HepG2 (cell line): Measurements from ENCODE around the gene PRR5L. TPM values are rescaled to one million over a fixed set of nuclear protein-coding genes. Genes with fewer than 3 reads are reported as not detected.

Experiments used
- ATAC-seq: fragments of 200-7000 bp; cut with Tn5 transposase; 3 replicates; pipeline ENCODE4 v1.9.1; 2020; ENCODE audit warnings: mild to moderate bottlenecking, moderate library complexity
- BruUV-seq: library from RNA; stranded (reverse); fragments of 400-500 nt; replicated peaks from 2 replicates; lab custom pipeline; 2021; lab: Mats Ljungman, UMichigan
- CTCF ChIA-PET: fragments of 300-600 bp; formaldehyde crosslinking; extraction: SDS; loops from one replicate; lab custom pipeline; 2021; ENCODE audit warnings: low total read pairs, inconsistent platforms, low intra/inter-chr PET ratio; lab: Yijun Ruan, JAX
- POLR2A ChIA-PET: fragments of 350-600 bp; sonication (Branson Sonifier 250); formaldehyde crosslinking; loops from one replicate; lab custom pipeline; 2020; ENCODE audit warnings: antibody characterized with exemption, inconsistent platforms; lab: Yijun Ruan, JAX
- DNase-seq: peaks from one replicate; pipeline ENCODE4 v3.0.0-alpha.2; 2015; ENCODE audit warnings: low spot score
- FAIRE-seq: peaks from 3 replicates; lab custom pipeline; 2011; peaks lifted over from hg19 to GRCh38; lab: Jason Lieb, UNC
- H2AFZ ChIP-seq: one replicate; pipeline ENCODE4 v1.6.1; 2011; ENCODE audit warnings: low read length, inconsistent platforms
- H3K27ac ChIP-seq: fragments of 300-600 bp; 3 replicates; pipeline ENCODE4 v1.8.0; 2011; ENCODE audit warnings: mixed run types, mild to moderate bottlenecking, mixed read lengths, low read length, inconsistent platforms; ENCODE audit not compliant: insufficient read depth; ENCODE audit errors: extremely low read length
- H3K27me3 ChIP-seq, 2 experiments: fragments of 200-600 bp in 1 of 2; 2 replicates in 1 of 2; 3 replicates in 1 of 2; pipeline versions ENCODE4 v1.6.0 to v1.8.0; 2011; ENCODE audit warnings: low read length in 2 of 2, mild to moderate bottlenecking in 2 of 2, moderate library complexity in 2 of 2, inconsistent platforms in 1 of 2; ENCODE audit not compliant: insufficient read depth in 2 of 2, control insufficient read depth in 1 of 2
- H3K36me3 ChIP-seq, 2 experiments: fragments of 200-600 bp in 1 of 2; replicated peaks in 1 of 2; 2 replicates in 1 of 2; 3 replicates in 1 of 2; pipeline versions ENCODE4 v1.5.1 to v1.8.0; 2011; ENCODE audit warnings: low read length in 2 of 2, inconsistent platforms in 1 of 2; ENCODE audit not compliant: insufficient read depth in 2 of 2, control insufficient read depth in 1 of 2
- H3K4me1 ChIP-seq: 2 replicates; pipeline ENCODE4 v1.5.1; 2012; ENCODE audit warnings: low read length, inconsistent platforms; ENCODE audit not compliant: insufficient read depth
- H3K4me2 ChIP-seq: 2 replicates; pipeline ENCODE4 v1.6.0; 2011; ENCODE audit warnings: low read depth, low read length, inconsistent platforms
- H3K4me3 ChIP-seq, 3 experiments: fragments of 200-600 bp in 1 of 3; sonication (generic), shearing (Covaris generic) in 1 of 3; replicated peaks in 1 of 3; 2 replicates each; pipeline ENCODE4 v1.5.1; 2011 to 2016; ENCODE audit warnings: low read length in 3 of 3, inconsistent platforms in 2 of 3, low read depth in 2 of 3, mild to moderate bottlenecking in 2 of 3, control low read depth in 1 of 3, mixed read lengths in 1 of 3; ENCODE audit not compliant: insufficient read depth in 1 of 3
- H3K79me2 ChIP-seq: one replicate; pipeline ENCODE4 v1.6.1; 2011; ENCODE audit warnings: low read length, inconsistent platforms; ENCODE audit not compliant: insufficient read depth
- H3K9ac ChIP-seq: 2 replicates; pipeline ENCODE4 v1.6.0; 2011; ENCODE audit warnings: mild to moderate bottlenecking, low read depth, low read length, inconsistent platforms; ENCODE audit not compliant: insufficient read depth
- H3K9me3 ChIP-seq: 2 replicates; pipeline ENCODE4 v1.5.1; 2012; ENCODE audit warnings: mild to moderate bottlenecking, low read length
- H4K20me1 ChIP-seq: 2 replicates; pipeline ENCODE4 v1.6.0; 2011; ENCODE audit warnings: inconsistent platforms, mild to moderate bottlenecking, low read length, moderate library complexity; ENCODE audit not compliant: insufficient read depth
- WGBS: methylation state at CpG from one replicate; pipeline ENCODE4 v1.1.6; 2017; ENCODE audit warnings: low lambda C conversion rate; 5-methylcytosine and 5-hydroxymethylcytosine counted together
- in situ Hi-C: cut with HindIII; loops from 2 replicates; pipeline ENCODE4 v1.10.0; 2017; ENCODE audit warnings: low pct_unique_long_range_greater_than_20kb; ENCODE audit not compliant: extremely low pct_ligation_motif_present
- intact Hi-C: fragments of 100-400 bp; cut with micrococcal nuclease; formaldehyde crosslinking; loops from one replicate; pipeline ENCODE4 v1.10.0; 2022; ENCODE audit not compliant: unreplicated experiment
- polyA plus RNA-seq, 8 experiments: library from polyadenylated mRNA; depleted of rRNA in 3 of 8; stranded (reverse) in 7 of 8; unstranded in 1 of 8; fragments of >200 nt; fragmentation: Illumina TruSeq in 4 of 8; extraction: Trizol in 4 of 8; gene quantifications; 2 replicates each; pipeline versions ENCODE4 v1.2.1 to v1.2.3, GENCODE V29; 2011 to 2016; ENCODE audit warnings: low read depth in 4 of 8, missing spikeins in 1 of 8, mixed read lengths in 1 of 8; ENCODE audit not compliant: insufficient read depth in 1 of 8
- total RNA-seq, 5 experiments: library from RNA; depleted of rRNA; stranded (reverse); fragments of >200 nt; fragmentation: Illumina TruSeq; extraction: Trizol; gene quantifications; 2 replicates each; pipeline ENCODE4 v1.2.3, GENCODE V29; 2016; ENCODE audit warnings: low read depth in 1 of 5
- TF ChIP-seq, protein P1 (sequence below), 2 experiments: fragments of 450-650 bp in 1 of 2; sonication (generic) in 1 of 2; formaldehyde crosslinking in 1 of 2; IDR thresholded peaks; 2 replicates each; pipeline versions ENCODE4 v1.6.1 to v1.8.0; 2016 to 2022; ENCODE audit warnings: antibody characterized with exemption in 1 of 2, mild to moderate bottlenecking in 1 of 2, missing genetic modification reagents in 1 of 2

The PRR5L gene
- total and polyA plus RNA-seq, 2 of the 13 experiments (the other 11 are each of a cell fraction or from before 2014, with no cell fraction given), result 0.16 TPM; not detected in 1

DNA sequence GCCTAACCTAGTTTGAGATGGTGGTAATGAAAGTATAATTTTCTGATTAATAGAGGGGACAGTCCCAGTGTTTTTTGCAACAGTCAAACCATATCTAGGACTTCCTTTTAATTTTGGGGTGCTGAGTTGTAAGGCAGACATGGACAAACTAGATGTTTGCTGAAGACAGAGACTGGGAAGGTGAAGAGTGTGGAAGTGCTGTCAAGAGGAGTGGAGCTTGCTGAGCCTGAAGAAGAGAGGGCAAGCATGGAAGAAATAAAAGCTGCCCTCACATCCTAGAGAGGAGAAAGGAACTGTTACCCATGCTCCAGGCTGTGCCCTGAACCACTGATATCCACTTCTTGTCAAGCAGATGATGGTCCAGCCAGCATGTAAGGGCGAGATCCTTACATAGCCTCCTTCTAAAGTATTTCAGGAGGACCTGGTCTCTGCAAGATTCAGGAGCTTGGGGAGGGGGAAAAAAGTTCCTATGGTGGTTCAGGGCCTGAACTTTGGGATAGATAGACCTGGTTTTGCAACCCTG lies 51.4 kb downstream of the PRR5L start:
- ChIA-PET POLR2A (no interaction called here), CTCF (no interaction called here)
- no peaks in the 10 kb centered on the region for H3K79me2 ChIP-seq
- H3K36me3 ChIP-seq, result no peaks in the 10 kb centered on the region
- TF ChIP-seq, protein P1, sequence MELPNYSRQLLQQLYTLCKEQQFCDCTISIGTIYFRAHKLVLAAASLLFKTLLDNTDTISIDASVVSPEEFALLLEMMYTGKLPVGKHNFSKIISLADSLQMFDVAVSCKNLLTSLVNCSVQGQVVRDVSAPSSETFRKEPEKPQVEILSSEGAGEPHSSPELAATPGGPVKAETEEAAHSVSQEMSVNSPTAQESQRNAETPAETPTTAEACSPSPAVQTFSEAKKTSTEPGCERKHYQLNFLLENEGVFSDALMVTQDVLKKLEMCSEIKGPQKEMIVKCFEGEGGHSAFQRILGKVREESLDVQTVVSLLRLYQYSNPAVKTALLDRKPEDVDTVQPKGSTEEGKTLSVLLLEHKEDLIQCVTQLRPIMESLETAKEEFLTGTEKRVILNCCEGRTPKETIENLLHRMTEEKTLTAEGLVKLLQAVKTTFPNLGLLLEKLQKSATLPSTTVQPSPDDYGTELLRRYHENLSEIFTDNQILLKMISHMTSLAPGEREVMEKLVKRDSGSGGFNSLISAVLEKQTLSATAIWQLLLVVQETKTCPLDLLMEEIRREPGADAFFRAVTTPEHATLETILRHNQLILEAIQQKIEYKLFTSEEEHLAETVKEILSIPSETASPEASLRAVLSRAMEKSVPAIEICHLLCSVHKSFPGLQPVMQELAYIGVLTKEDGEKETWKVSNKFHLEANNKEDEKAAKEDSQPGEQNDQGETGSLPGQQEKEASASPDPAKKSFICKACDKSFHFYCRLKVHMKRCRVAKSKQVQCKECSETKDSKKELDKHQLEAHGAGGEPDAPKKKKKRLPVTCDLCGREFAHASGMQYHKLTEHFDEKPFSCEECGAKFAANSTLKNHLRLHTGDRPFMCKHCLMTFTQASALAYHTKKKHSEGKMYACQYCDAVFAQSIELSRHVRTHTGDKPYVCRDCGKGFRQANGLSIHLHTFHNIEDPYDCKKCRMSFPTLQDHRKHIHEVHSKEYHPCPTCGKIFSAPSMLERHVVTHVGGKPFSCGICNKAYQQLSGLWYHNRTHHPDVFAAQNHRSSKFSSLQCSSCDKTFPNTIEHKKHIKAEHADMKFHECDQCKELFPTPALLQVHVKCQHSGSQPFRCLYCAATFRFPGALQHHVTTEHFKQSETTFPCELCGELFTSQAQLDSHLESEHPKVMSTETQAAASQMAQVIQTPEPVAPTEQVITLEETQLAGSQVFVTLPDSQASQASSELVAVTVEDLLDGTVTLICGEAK (IDR thresholded peaks at IDR 0.05), result no peak
- TF ChIP-seq, protein P1 (CRISPR knock-in tag; IDR thresholded peaks at IDR 0.05), result no peak
- no peak overlapping the region for H3K27ac ChIP-seq
- no peaks in the 10 kb centered on the region for H3K9me3 ChIP-seq
- no peak overlapping the region for H2AFZ ChIP-seq
- BruUV-seq, result no TSS peak
- FAIRE-seq (no peak), ATAC-seq (no peak), DNase-seq (no peak)
- H3K27me3 ChIP-seq, result no peaks in the 10 kb centered on the region; a peak in 2 of 5 replicates
- no peaks in the 10 kb centered on the region for H3K4me1 ChIP-seq
- no peak overlapping the region for H3K4me2 ChIP-seq
- 0% methylated on average over 1 of the region's 1 CpG for WGBS
- in situ Hi-C loops, result no loop called here
- no peak overlapping the region for H3K9ac ChIP-seq
- H4K20me1 ChIP-seq, result no peaks in the 10 kb centered on the region
- intact Hi-C loops, result no loop called here
- no peak overlapping the region for H3K4me3 ChIP-seq
